PC-9 (cell line): Measurements from ENCODE around the gene PITHD1.

ENCODE experiments used
- CTCF ChIP-seq: fragments of 200-600 bp; sonication (generic); conservative IDR thresholded peaks from 2 replicates; pipeline ENCODE4 v1.6.1; 2017; ENCODE audit warnings: mixed run types, antibody characterized with exemption, mild to moderate bottlenecking, moderate library complexity
- EZH2 ChIP-seq: fragments of 200-600 bp; sonication (generic); IDR thresholded peaks from 2 replicates; pipeline ENCODE4 v1.8.0; 2017; ENCODE audit warnings: antibody characterized with exemption, low read depth

- TF ChIP-seq CTCF = no peak
- TF ChIP-seq EZH2 = no peak
These were observed 20.5 kb downstream of the PITHD1 start for GRCh38 chr1:23798662-23799142.
